AG10803 (cell line): ENCODE measurements around the gene BTC.
"Not testable (repeated sequence)": the region's sequence is repeated elsewhere in the genome, so short reads cannot be mapped to it uniquely, and the experiment has no call there.

Source experiments
- DNase-seq: peaks from one replicate; pipeline ENCODE4 v3.0.0; 2010; ENCODE audit warnings: low read depth
- H3K4me3 ChIP-seq: 2 replicates; pipeline ENCODE4 v1.5.1; 2011; ENCODE audit warnings: mild to moderate bottlenecking, low read length, control low read depth
- CTCF ChIP-seq: conservative IDR thresholded peaks from 2 replicates; pipeline ENCODE4 v1.5.1; 2011; ENCODE audit warnings: mild to moderate bottlenecking, low read length, control low read depth, inconsistent platforms

Gene BTC

GRCh38 chr4:74821541-74821940 is 27.2 kb upstream of the BTC start:
- no peak for TF ChIP-seq CTCF
- H3K4me3 ChIP-seq, result no peak overlapping the region
- DNase-seq, result no peak

- no peak for TF ChIP-seq CTCF
- no peak overlapping the region for H3K4me3 ChIP-seq
- DNase-seq, result no peak
Observed at GRCh38 chr4:74814052-74814451, 19.7 kb upstream of the BTC start.

- not testable (repeated sequence) for DNase-seq, H3K4me3 ChIP-seq
Observed at GRCh38 chr4:74812056-74812455, 17.7 kb upstream of the BTC start.

- DNase-seq, result peak; percentile 27
- H3K4me3 ChIP-seq, result no peak overlapping the region
- no peak for TF ChIP-seq CTCF
Observed at GRCh38 chr4:74805601-74806000, 11.3 kb upstream of the BTC start.

GRCh38 chr4:74800310-74800709 is 6.0 kb upstream of the BTC start:
- H3K4me3 ChIP-seq, result no peak overlapping the region
- TF ChIP-seq CTCF, result no peak
- no peak for DNase-seq

GRCh38 chr4:74796631-74797030 is 2.3 kb upstream of the BTC start:
- TF ChIP-seq CTCF, result no peak
- no peak overlapping the region for H3K4me3 ChIP-seq
- no peak for DNase-seq

GRCh38 chr4:74793757-74794381 is 454 bp downstream of the BTC start:
- peak overlapping the region; percentile 50 for H3K4me3 ChIP-seq
- DNase-seq, result no peak
- TF ChIP-seq CTCF, result peak; percentile 9; the same call in 1 of the 2 replicates

GRCh38 chr4:74790652-74791051 is 3.7 kb downstream of the BTC start:
- no peak for TF ChIP-seq CTCF
- DNase-seq, result no peak
- H3K4me3 ChIP-seq, result no peak overlapping the region
